Esophagus (tissue), 2 donors: ENCODE results near the gene SEPTIN5. TPM values are rescaled to one million over a fixed set of nuclear protein-coding genes. Genes with fewer than 3 reads are reported as not detected.

Source experiments
- H3K27ac ChIP-seq, 2 donors: one replicate each; pipeline ENCODE4 v1.5.1; 2013; ENCODE audit warnings: low read depth in 2 of 2, mild to moderate bottlenecking in 2 of 2, inconsistent platforms in 1 of 2, low read length in 1 of 2, moderate library complexity in 1 of 2
- H3K27me3 ChIP-seq, 2 donors: one replicate each; pipeline ENCODE4 v1.6.1; 2013; ENCODE audit warnings: low read length in 2 of 2, control low read depth in 1 of 2, mild to moderate bottlenecking in 1 of 2; ENCODE audit not compliant: insufficient read depth in 2 of 2, control insufficient read depth in 1 of 2
- H3K36me3 ChIP-seq, 2 donors: one replicate each; pipeline ENCODE4 v1.6.1; 2013; ENCODE audit warnings: low read length in 1 of 2; ENCODE audit not compliant: control insufficient read depth in 2 of 2, insufficient read depth in 2 of 2
- H3K4me1 ChIP-seq, 2 donors: one replicate each; pipeline ENCODE4 v1.6.1; 2013; ENCODE audit warnings: low read length in 1 of 2; ENCODE audit not compliant: control insufficient read depth in 2 of 2, insufficient read depth in 2 of 2
- H3K4me3 ChIP-seq, 2 donors: one replicate each; pipeline ENCODE4 v1.5.1; 2013; ENCODE audit warnings: low read length in 2 of 2, mild to moderate bottlenecking in 2 of 2, low read depth in 1 of 2, moderate library complexity in 1 of 2
- H3K9me3 ChIP-seq, 2 donors: one replicate each; pipeline ENCODE4 v1.6.1; 2013; ENCODE audit warnings: mild to moderate bottlenecking in 2 of 2, low read depth in 1 of 2, low read length in 1 of 2, moderate library complexity in 1 of 2; ENCODE audit not compliant: control insufficient read depth in 2 of 2, insufficient read depth in 1 of 2
- WGBS, 2 donors: extraction: QIAGEN DNeasy Blood & Tissue Kit; methylation state at CpG; one replicate each; pipeline ENCODE4 v1.1.7; 2013; 5-methylcytosine and 5-hydroxymethylcytosine counted together
- polyA plus RNA-seq, 2 donors: library from polyadenylated mRNA; stranded (reverse); fragments of 200-250 nt; gene quantifications; one replicate each; pipeline ENCODE4 v1.2.3, GENCODE V29; 2013
- donor health status: healthy with polysubstance abuse.
- donor health status: Bipolar disorder and iron deficiency.

The SEPTIN5 gene
- polyA plus RNA-seq, 2 donors = 40.8 to 51.8 TPM

DNA sequence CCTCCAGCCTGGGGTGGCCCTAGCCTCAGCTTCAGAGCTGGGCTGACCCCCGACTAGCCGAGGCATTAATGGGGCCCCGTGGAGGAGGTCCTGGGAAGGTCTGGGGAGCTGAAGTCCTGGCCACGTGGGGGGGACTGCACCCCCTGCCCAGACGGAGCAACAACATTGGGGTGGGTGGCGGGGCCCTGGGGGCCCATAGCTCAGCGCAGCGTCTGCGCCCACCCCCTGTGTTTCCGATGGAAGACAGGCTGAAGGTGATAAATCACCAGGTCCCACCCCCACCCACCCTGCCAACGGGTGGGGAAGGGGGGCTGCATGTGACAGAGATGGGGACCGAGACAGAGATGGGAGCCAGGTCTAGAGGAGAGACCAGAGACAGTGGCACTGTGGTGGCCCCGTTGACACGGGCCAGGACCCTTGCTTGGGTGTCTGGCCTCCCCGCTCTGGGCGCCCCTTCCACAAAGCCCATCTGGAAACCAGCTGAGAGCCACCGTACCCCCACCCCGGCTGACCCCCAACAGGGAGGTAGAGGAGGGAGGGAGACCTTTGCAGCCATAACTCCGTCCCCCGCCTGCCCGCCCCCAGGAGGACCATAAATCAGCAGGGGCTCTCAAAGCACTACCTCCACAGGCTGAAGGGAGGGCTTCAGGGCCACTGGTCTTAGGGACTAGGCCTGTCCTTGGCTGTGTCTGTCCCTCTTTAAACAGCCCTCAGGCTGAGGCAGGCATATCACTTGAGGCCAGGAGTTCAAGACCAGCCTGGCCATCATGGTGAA lies 17.2 kb downstream of the SEPTIN5 start:
- Histone ChIP-seq H3K4me3 (no peak overlapping the region), H3K9me3 (no peaks in the 10 kb centered on the region), H3K36me3 (no peaks in the 10 kb centered on the region), H3K4me1 (no peaks in the 10 kb centered on the region), H3K27me3 (no peaks in the 10 kb centered on the region), H3K27ac (no peak overlapping the region)
- WGBS, 2 donors = 65 to 69% methylated on average over 21 of the region's 21 CpGs

- Histone ChIP-seq H3K27me3 (no peaks in the 10 kb centered on the region), H3K4me1 (no peaks in the 10 kb centered on the region), H3K27ac (no peak overlapping the region), H3K36me3 (no peaks in the 10 kb centered on the region), H3K9me3 (no peaks in the 10 kb centered on the region), H3K4me3 (no peak overlapping the region)
- WGBS, 2 donors = 87 to 89% methylated on average over 10 of the region's 10 CpGs
Measured at GRCh38 chr22:19732403-19733113, 18.3 kb downstream of the SEPTIN5 start.

DNA sequence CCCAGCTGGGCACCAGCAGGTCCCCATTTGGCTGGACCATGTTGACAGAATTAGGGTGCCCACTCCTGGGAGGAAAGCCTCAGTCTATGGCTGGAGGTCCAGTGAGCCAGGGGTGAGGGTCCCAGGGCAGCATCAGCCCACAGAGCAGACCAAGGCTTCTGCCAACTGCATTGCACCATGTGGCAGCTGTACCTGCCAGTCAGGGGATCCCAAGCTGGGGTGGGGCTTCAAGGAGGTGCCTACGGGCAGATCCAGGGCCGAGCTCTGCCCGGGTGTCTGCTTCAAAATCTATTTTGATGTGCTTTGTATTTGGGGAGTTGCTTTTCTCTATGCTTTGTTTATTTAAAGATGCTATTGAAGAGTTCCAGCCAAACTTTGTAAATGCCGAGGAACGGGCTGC lies 19.5 kb downstream of the SEPTIN5 start:
- Histone ChIP-seq H3K27ac (no peak overlapping the region), H3K4me1 (no peaks in the 10 kb centered on the region), H3K27me3 (no peaks in the 10 kb centered on the region), H3K9me3 (no peaks in the 10 kb centered on the region), H3K36me3 (no peaks in the 10 kb centered on the region), H3K4me3 (no peak overlapping the region)
- 31 to 67% methylated on average over 5 of the region's 5 CpGs for WGBS, 2 donors

GRCh38 chr22:19734163-19734562 lies 19.9 kb downstream of the SEPTIN5 start:
- 80 to 87% methylated on average over 7 of the region's 7 CpGs for WGBS, 2 donors
- Histone ChIP-seq H3K27me3 (no peaks in the 10 kb centered on the region), H3K4me1 (no peaks in the 10 kb centered on the region), H3K4me3 (no peak overlapping the region), H3K9me3 (no peaks in the 10 kb centered on the region), H3K27ac (no peak overlapping the region), H3K36me3 (no peaks in the 10 kb centered on the region)

DNA sequence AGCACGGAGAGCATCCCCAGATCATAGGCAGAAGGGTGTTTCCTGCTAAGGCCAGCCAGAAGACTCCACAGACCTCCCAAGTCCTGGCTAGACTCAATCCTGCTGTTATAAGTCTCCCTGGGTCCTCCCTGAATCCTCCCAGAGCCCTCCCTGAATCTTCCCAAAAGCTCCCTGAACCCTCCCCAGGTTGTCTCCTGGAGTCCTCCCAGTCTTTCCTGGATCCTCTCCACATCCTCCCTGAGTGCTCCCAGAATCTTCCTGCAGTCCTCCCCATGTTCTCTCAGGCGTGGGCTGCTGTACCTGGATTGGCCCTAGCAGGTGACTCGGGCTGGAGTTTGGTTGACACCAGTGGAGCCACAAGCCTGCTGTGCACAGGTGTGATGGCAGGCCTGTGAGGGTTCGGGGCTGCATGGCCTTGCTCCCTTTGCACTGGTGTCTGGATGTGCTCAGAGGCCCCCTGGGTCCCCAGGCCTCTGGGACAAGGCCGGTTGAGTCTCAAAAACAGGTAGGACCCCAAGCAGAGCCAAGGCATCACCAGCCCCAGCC lies 20.6 kb downstream of the SEPTIN5 start:
- Histone ChIP-seq H3K9me3 (no peaks in the 10 kb centered on the region), H3K4me3 (no peak overlapping the region), H3K27ac (no peak overlapping the region), H3K36me3 (no peaks in the 10 kb centered on the region), H3K4me1 (peaks cover 0 to 2% of the 10 kb centered on the region in 2 donors), H3K27me3 (no peaks in the 10 kb centered on the region)
- WGBS, 2 donors = 87 to 91% methylated on average over 5 of the region's 5 CpGs

DNA sequence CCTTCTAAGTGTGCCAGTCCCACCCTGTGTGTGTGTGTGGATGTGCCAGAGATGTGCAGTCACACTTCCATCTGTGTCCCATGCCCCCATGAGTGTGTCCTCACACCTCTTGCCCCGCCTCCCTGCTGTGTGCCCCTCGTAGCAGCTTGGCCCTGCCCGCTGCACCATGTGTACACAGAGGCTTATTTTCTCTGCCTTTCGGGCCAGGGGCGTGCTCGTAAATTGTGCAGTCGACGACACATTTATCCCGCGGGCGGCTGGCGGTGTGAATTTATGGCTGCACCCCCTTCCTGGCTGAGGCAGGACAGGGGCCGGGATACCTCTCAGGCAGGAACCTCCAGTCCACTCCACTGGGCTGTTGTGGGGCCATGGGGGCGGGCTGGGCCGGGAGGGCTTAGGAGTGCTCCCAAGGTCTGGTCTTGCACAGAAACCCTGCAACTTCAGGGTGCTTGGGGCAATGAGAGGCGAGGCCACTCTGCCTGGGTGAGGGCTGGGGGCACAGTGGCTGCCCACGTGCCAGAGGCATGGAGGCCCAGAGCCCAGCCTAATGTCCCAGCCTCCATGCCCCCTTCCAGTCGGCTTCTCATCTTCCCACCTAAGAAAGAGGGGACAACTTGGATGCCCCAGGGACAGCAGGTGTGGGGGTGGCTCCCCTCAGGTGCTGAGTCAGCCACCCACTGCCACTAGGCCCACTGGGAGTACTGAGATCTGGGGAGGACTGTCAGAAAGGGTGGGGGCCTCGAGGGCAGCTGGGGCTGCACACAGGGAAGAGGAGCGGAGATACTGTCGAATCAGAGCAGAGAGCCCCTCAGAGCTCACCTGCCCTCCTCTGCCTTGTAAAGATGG lies 21.6 kb downstream of the SEPTIN5 start:
- no peaks in the 10 kb centered on the region for H3K27me3 ChIP-seq
- WGBS, 2 donors = 81 to 85% methylated on average over 21 of the region's 21 CpGs

DNA sequence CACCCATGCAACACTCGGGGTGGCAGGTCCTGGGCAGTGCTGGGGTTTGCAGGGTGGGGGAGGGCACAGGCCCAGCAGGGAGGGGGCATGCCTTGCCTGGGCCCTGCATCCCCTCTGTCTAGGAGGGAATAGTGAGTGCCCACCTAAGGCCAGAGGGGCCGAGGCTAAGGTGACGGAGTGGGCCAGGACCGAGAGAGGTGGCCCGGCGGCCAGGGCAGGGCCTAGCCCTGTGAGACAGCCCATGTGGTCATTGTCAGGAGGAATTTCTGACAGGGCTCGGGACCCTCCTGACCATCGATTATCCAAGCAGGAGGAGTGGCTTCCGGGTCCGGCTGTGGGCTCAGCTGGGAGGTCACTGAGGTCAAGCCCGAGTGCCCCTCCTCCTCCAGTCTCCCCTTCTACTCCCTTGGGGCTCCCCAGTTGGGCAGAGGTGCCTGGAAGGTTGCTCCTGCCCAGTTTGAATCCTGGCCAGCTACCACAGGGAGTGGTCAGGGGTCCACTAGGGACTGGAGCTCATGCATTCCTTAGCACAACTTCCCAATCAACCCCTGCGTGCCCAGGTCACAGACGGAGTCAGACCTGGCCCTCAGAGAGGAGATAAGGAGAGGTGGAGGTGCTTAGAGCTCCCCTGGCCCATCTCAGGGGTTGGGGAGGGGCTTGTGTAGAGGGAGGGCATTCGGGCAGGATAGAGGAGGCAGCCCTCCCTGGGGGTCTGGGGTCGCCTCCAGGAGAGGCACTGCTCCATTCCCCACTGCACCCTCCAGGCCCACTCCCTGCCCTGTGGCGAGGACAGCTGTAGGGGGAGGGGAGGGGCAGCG lies 23.8 kb downstream of the SEPTIN5 start:
- Histone ChIP-seq H3K36me3 (no peaks in the 10 kb centered on the region), H3K27ac (no peak overlapping the region), H3K9me3 (no peaks in the 10 kb centered on the region), H3K4me3 (no peak overlapping the region), H3K4me1 (peaks cover 0 to 2% of the 10 kb centered on the region in 2 donors), H3K27me3 (no peaks in the 10 kb centered on the region)
- 81 to 83% methylated on average over 14 to 17 of the region's 17 CpGs for WGBS, 2 donors

More for the DNA sequence above, 21.6 kb downstream of the SEPTIN5 start:
- Histone ChIP-seq H3K27ac (no peak overlapping the region), H3K9me3 (no peaks in the 10 kb centered on the region), H3K4me1 (peaks cover 0 to 2% of the 10 kb centered on the region in 2 donors), H3K36me3 (no peaks in the 10 kb centered on the region), H3K4me3 (no peak overlapping the region)

- Histone ChIP-seq H3K4me3 (no peak overlapping the region), H3K36me3 (no peaks in the 10 kb centered on the region), H3K27me3 (no peaks in the 10 kb centered on the region), H3K9me3 (no peaks in the 10 kb centered on the region), H3K4me1 (peaks cover 0 to 2% of the 10 kb centered on the region in 2 donors), H3K27ac (no peak overlapping the region)
- WGBS, 2 donors = 59% methylated on average over 31 of the region's 31 CpGs
Measured at GRCh38 chr22:19738664-19739447, 24.6 kb downstream of the SEPTIN5 start.
